ENCODE results near the gene RAB30. TPM values are rescaled to one million over a fixed set of nuclear protein-coding genes. Genes with fewer than 3 reads are reported as not detected.
A peak's percentile ranks its signal among the peaks of the same experiment; 100 is the strongest.

The RAB30 gene
- total RNA-seq, 4 donors from 2014 or later = 29.8 to 57.1 (median 33.9) TPM

DNA sequence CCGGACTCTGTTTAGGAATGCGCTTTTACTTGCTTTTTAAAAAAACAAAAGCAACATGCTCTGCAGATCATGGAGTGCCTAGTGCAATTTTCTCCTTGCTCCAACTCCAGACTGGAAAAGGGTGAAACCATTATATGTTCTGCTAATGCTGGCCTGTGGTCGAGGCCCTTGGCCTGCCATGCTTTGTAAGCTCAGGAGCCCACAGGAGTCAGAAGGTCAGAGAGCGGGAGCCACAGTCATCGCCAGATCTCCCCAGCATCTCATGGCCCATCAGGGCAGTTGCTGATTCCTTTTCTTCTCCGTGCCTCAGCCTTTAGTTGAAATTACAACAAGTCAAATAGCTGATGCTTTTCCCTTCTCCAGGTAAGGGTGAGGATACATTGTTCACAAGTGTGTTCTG is 89.8 kb downstream of the RAB30 start:
- DNase-seq (no peak), ATAC-seq (no peak)
- Histone ChIP-seq H3K27ac (no peak overlapping the region), H3K9me3 (no peaks in the 10 kb centered on the region), H3K4me1 (peaks cover 17% of the 10 kb centered on the region in 2 donors), H3K27me3 (no peaks in the 10 kb centered on the region), H3K36me3 (peaks cover 2 to 53% of the 10 kb centered on the region in 2 donors), H3K4me3 (no peak overlapping the region)
- in situ Hi-C loops (cut with MboI; ENCODE audit: low sequenced_read_pairs in 4 of 4) (no loop called here), intact Hi-C loops (cut with DNase I; ENCODE audit: low total_unique reads) (no loop called here)
- TF ChIP-seq, protein P1, sequence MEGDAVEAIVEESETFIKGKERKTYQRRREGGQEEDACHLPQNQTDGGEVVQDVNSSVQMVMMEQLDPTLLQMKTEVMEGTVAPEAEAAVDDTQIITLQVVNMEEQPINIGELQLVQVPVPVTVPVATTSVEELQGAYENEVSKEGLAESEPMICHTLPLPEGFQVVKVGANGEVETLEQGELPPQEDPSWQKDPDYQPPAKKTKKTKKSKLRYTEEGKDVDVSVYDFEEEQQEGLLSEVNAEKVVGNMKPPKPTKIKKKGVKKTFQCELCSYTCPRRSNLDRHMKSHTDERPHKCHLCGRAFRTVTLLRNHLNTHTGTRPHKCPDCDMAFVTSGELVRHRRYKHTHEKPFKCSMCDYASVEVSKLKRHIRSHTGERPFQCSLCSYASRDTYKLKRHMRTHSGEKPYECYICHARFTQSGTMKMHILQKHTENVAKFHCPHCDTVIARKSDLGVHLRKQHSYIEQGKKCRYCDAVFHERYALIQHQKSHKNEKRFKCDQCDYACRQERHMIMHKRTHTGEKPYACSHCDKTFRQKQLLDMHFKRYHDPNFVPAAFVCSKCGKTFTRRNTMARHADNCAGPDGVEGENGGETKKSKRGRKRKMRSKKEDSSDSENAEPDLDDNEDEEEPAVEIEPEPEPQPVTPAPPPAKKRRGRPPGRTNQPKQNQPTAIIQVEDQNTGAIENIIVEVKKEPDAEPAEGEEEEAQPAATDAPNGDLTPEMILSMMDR (IDR thresholded peaks at IDR 0.05 in 4 of 5, conservative IDR thresholded peaks at IDR 0.05 in 1 of 5) = no peak
- TF ChIP-seq POLR2A (IDR thresholded peaks at IDR 0.05) = no peak

- no peaks in the 10 kb centered on the region for H3K27me3 ChIP-seq
- H3K9me3 ChIP-seq = no peaks in the 10 kb centered on the region
- DNase-seq (no peak), ATAC-seq (no peak)
- TF ChIP-seq POLR2A (IDR thresholded peaks at IDR 0.05) = no peak
- TF ChIP-seq, protein P1 (IDR thresholded peaks at IDR 0.05 in 4 of 5, conservative IDR thresholded peaks at IDR 0.05 in 1 of 5) = no peak
- peaks cover 17% of the 10 kb centered on the region in 2 donors for H3K4me1 ChIP-seq
- in situ Hi-C loops (cut with MboI; ENCODE audit: low sequenced_read_pairs in 4 of 4) = no loop called here
- intact Hi-C loops (cut with DNase I; ENCODE audit: low total_unique reads) = no loop called here
- no peak overlapping the region for H3K4me3 ChIP-seq
- H3K36me3 ChIP-seq = peaks cover 2 to 46% of the 10 kb centered on the region in 2 donors
- H3K27ac ChIP-seq = peak overlapping the region in 1 of 4 donors; percentile 51
Observed at GRCh38 chr11:82980947-82981346, 90.8 kb downstream of the RAB30 start.

DNA sequence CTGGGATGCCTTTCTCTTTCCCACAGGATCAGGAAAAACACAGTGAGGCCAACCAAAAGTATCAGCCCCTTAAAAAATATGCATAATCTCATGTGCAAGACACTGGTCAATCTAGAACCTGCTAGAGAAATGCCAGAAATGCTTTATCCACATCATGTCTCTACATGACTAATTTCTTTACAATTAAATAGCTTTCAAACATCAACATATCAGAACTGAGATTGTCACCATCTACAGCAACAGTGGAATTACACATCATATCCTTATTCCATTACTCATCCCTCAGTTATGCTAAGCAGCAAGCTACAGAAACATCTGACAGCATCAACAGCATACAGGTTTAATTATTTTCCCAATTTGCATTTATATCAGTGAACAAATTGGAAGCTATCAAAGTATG is 91.4 kb downstream of the RAB30 start:
- DNase-seq = no peak
- TF ChIP-seq, protein P1 (IDR thresholded peaks at IDR 0.05 in 4 of 5, conservative IDR thresholded peaks at IDR 0.05 in 1 of 5) = no peak
- TF ChIP-seq POLR2A (IDR thresholded peaks at IDR 0.05) = no peak
- Histone ChIP-seq H3K4me3 (no peak overlapping the region), H3K9me3 (no peaks in the 10 kb centered on the region), H3K27me3 (no peaks in the 10 kb centered on the region), H3K36me3 (peaks cover 2 to 40% of the 10 kb centered on the region in 2 donors), H3K27ac (peak overlapping the region in 3 of 4 donors; percentile 3 to 51 (median 21)), H3K4me1 (peaks cover 17 to 20% of the 10 kb centered on the region in 2 donors)
- no peak for ATAC-seq
- in situ Hi-C loops (cut with MboI; ENCODE audit: low sequenced_read_pairs in 4 of 4) (no loop called here), intact Hi-C loops (cut with DNase I; ENCODE audit: low total_unique reads) (no loop called here)

DNA sequence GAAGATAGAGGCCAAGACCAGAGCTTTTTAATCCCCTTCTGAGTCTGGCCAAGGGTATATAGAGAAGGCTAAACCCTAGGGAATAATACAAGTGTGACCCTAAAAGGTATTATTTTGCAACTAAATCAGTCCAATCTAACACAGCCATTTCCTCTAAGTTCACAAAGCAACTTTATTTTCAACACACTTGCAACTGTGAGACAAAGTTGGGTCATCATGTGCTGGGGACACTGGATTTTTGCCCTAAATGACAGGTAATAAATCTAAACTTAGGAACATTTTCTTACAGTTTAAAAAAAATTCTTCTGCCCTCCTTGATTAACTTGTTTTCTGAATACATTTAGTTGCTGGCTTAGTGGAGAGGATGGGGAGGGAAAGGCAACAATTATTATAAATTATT is 91.9 kb downstream of the RAB30 start:
- no peak overlapping the region for H3K4me3 ChIP-seq
- TF ChIP-seq POLR2A (IDR thresholded peaks at IDR 0.05) = no peak
- TF ChIP-seq, protein P1 (IDR thresholded peaks at IDR 0.05 in 4 of 5, conservative IDR thresholded peaks at IDR 0.05 in 1 of 5) = no peak
- peak overlapping the region in 3 of 4 donors; percentile 3 to 51 (median 47) for H3K27ac ChIP-seq
- peaks cover 17 to 21% of the 10 kb centered on the region in 2 donors for H3K4me1 ChIP-seq
- no peaks in the 10 kb centered on the region for H3K27me3 ChIP-seq
- no peaks in the 10 kb centered on the region for H3K9me3 ChIP-seq
- ATAC-seq (peak; percentile 42 to 61), DNase-seq (no peak)
- intact Hi-C loops (cut with DNase I; ENCODE audit: low total_unique reads) = no loop called here
- in situ Hi-C loops (cut with MboI; ENCODE audit: low sequenced_read_pairs in 4 of 4) = no loop called here
- peaks cover 2 to 40% of the 10 kb centered on the region in 2 donors for H3K36me3 ChIP-seq

Measured in gastrocnemius medialis (tissue), 4 donors.